Ectodermal cell (in vitro differentiated cells): ENCODE data around the gene GNAI3.

Source experiments
- H3K27ac ChIP-seq: 2 replicates; pipeline ENCODE4 v1.7.0; 2013; ENCODE audit warnings: mild to moderate bottlenecking, low read depth, low read length; ENCODE audit not compliant: insufficient read depth, poor library complexity, severe bottlenecking
- H3K27me3 ChIP-seq: 2 replicates; pipeline ENCODE4 v1.7.0; 2013; ENCODE audit warnings: mild to moderate bottlenecking, low read length; ENCODE audit not compliant: insufficient read depth, control insufficient read depth, poor library complexity, severe bottlenecking
- H3K36me3 ChIP-seq: one replicate; pipeline ENCODE4 v1.7.0; 2013; ENCODE audit warnings: low read length; ENCODE audit not compliant: control insufficient read depth, insufficient read depth
- H3K4me1 ChIP-seq: one replicate; pipeline ENCODE4 v1.7.0; 2013; ENCODE audit warnings: low read length; ENCODE audit not compliant: control insufficient read depth, insufficient read depth
- H3K4me3 ChIP-seq: 2 replicates; pipeline ENCODE4 v1.7.0; 2013; ENCODE audit warnings: low read depth, low read length, control low read depth; ENCODE audit not compliant: insufficient read depth
- H3K9me3 ChIP-seq: 2 replicates; pipeline ENCODE4 v1.7.0; 2013; ENCODE audit warnings: mild to moderate bottlenecking, low read length, moderate library complexity; ENCODE audit not compliant: control insufficient read depth
- WGBS, 2 experiments: methylation state at CpG; one replicate each; pipeline ENCODE4 v1.1.7; 2013; ENCODE audit warnings: missing lambda C conversion rate in 2 of 2; 5-methylcytosine and 5-hydroxymethylcytosine counted together

GNAI3 gene

DNA sequence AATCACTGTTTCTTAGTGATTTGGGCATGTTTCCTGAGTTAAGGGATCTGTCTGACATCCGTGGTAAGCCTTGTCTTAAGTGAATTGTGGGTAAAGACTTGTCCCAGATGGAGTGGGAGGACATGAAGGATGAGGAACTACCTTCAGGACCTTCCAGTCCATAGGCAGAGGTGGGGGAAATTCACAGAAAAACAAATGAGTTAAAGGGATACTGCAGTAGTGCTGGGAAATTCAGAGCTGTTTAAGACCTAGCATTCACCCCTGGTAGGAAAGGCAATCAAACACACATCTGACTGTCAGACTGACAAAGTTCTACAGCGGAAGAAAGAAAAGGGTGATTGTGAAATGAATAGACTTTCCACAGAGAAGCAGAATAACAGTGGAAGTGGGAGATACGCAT is 68.0 kb downstream of the GNAI3 start:
- H3K27ac ChIP-seq, result no peak overlapping the region

GRCh38 chr1:109617291-109617801 is 68.9 kb downstream of the GNAI3 start:
- Histone ChIP-seq H3K4me3 (no peak overlapping the region), H3K27me3 (no peaks in the 10 kb centered on the region), H3K4me1 (peaks cover 15% of the 10 kb centered on the region), H3K36me3 (no peaks in the 10 kb centered on the region), H3K9me3 (no peaks in the 10 kb centered on the region), H3K27ac (no peak overlapping the region)
- WGBS, 2 experiments, result 29 to 46% methylated on average over 3 of the region's 3 CpGs

More for the DNA sequence above, 68.0 kb downstream of the GNAI3 start:
- Histone ChIP-seq H3K27me3 (no peaks in the 10 kb centered on the region), H3K4me1 (peaks cover 9% of the 10 kb centered on the region), H3K4me3 (no peak overlapping the region), H3K9me3 (no peaks in the 10 kb centered on the region), H3K36me3 (no peaks in the 10 kb centered on the region)
- 89 to 96% methylated on average over 3 of the region's 3 CpGs for WGBS, 2 experiments

DNA sequence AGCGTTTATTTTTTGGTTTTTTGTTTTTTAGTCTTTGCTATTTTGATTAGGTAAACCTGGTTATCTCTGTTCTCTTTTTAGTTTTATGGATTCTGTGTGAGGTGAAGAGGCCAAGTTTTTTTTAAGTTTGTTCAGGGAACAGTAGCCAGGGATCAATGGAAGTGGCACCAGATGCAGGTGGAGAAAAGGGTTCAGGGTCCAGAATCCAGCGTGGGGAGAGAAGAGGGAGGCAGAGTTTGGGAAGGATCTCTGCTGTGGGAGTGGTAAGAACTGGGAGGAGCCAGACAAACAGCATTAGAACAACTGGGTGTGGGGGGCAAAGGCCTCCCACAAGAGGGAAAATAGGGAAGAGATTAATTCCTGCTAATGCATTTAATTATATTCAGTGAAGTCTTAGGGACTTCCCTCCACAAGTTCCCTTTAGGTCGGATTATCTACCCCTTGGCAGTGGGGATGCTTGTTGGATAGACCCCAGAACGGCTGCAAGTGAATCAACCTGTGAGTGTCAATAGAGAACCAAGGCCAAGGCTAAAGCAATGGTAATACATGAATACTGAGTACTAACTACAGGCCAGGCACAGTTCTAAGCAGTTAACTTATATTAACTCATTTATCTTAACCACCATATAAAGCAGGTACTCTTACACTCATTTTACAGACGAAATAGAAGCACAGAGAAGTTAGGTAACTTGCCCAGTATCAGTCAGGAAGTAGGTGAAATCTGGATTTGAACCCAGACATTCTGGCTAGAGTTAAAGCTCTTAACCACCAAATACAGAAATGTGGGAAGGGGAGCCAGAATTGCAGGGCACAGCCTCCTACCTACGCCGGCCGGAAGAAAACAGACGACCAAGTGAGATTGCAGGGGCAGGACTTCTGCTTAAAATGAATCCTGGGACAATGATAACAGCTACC is 70.5 kb downstream of the GNAI3 start:
- H3K27ac ChIP-seq, result no peak overlapping the region
- no peaks in the 10 kb centered on the region for H3K36me3 ChIP-seq
- no peaks in the 10 kb centered on the region for H3K27me3 ChIP-seq
- 58 to 61% methylated on average over 9 of the region's 9 CpGs for WGBS, 2 experiments
- peak overlapping the region; percentile 84 for H3K4me3 ChIP-seq
- peaks cover 26% of the 10 kb centered on the region for H3K4me1 ChIP-seq
- H3K9me3 ChIP-seq, result no peaks in the 10 kb centered on the region

DNA sequence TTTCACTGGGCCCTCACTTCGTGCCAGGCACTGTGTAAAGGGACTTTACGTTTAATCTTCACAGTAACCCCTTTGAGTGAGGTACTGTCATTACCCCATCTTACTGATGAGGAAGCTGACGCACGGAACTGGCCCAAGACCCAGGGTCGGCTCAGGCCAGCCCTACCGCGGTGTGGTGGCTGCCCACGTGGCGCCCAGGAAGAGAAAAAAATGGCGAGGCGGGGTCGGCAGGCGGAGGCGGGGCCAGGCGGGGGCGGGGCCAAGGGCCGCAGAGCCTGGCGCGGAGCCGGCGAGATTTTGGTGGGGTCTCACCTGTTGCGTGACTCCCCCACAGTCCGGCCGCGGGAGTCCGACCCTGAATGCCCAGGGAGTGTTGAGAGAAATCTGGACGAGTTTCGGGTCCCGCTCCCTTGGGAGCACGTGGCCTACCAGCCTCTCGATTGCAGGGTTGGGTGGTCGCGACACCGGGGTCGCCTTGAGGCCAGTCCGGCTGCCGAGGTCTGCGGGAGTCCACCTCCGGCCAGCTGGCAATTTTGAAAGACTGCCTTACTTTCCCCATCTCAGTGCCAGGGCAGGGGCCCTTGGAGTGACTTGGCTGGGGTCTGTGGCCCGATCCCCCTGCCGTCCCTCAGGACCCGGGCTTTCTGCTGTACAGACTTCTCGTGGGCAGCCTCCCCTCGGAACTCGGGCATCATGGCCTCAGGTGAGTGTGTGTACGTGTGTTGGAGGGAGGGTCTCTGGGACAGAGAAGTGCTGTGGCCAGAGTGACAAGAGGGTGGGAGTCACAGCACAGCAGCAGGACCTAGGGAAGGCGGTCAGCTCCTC is 71.4 kb downstream of the GNAI3 start, which contains the start of the genes AMPD2 and GNAT2:
AMPD2 (plus strand) TSS at position 262 of the 825 bp plus-strand sequence. CDS start 1,339 bp downstream, outside the sequence.
GNAT2 (minus strand) TSS at position 41 of the 825 bp plus-strand sequence. CDS start 6,746 bp downstream, outside the sequence.
- Histone ChIP-seq H3K9me3 (no peaks in the 10 kb centered on the region), H3K36me3 (no peaks in the 10 kb centered on the region), H3K4me1 (peaks cover 34% of the 10 kb centered on the region), H3K4me3 (peak within 1 kb of the TSS; percentile 84), H3K27me3 (no peaks in the 10 kb centered on the region), H3K27ac (peak within 1 kb of the TSS; percentile 65)
- 1% methylated on average over 47 of the region's 47 CpGs for WGBS, 2 experiments

- Histone ChIP-seq H3K4me1 (peaks cover 39% of the 10 kb centered on the region), H3K4me3 (peak overlapping the region; percentile 84), H3K9me3 (no peaks in the 10 kb centered on the region), H3K36me3 (no peaks in the 10 kb centered on the region), H3K27me3 (no peaks in the 10 kb centered on the region), H3K27ac (peak overlapping the region; percentile 65)
- 1% methylated on average over 9 of the region's 9 CpGs for WGBS, 2 experiments
Observed at GRCh38 chr1:109620401-109620791, 72.0 kb downstream of the GNAI3 start.

DNA sequence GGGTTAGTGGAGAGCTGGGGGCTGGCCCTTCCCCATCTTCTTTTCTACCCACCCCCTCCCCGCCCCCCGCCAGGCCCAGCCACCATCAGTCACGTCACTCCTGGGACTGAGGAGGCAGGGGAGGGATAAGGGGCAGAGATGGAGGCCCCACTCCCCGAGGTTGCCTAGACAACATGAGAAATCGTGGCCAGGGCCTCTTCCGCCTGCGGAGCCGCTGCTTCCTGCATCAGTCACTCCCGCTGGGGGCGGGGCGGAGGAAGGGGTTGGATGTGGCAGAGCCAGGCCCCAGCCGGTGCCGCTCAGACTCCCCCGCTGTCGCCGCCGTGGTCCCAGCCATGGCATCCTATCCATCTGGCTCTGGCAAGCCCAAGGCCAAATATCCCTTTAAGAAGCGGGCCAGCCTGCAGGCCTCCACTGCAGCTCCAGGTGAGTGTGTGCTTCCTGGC is 72.4 kb downstream of the GNAI3 start:
- Histone ChIP-seq H3K4me3 (peak overlapping the region; percentile 84), H3K27me3 (no peaks in the 10 kb centered on the region), H3K36me3 (no peaks in the 10 kb centered on the region), H3K4me1 (peaks cover 39% of the 10 kb centered on the region), H3K27ac (peak overlapping the region; percentile 65), H3K9me3 (no peaks in the 10 kb centered on the region)
- 1% methylated on average over 16 to 18 of the region's 18 CpGs for WGBS, 2 experiments

GRCh38 chr1:109621379-109622136 is 73.1 kb downstream of the GNAI3 start:
- no peaks in the 10 kb centered on the region for H3K9me3 ChIP-seq
- H3K27ac ChIP-seq, result no peak overlapping the region
- peaks cover under 1% of the 10 kb centered on the region for H3K36me3 ChIP-seq
- H3K27me3 ChIP-seq, result no peaks in the 10 kb centered on the region
- peaks cover 39% of the 10 kb centered on the region for H3K4me1 ChIP-seq
- H3K4me3 ChIP-seq, result peak overlapping the region; percentile 84
- 82 to 84% methylated on average over 13 of the region's 13 CpGs for WGBS, 2 experiments

- H3K4me1 ChIP-seq, result peaks cover 39% of the 10 kb centered on the region
- H3K4me3 ChIP-seq, result no peak overlapping the region
Observed at GRCh38 chr1:109622137-109622892, 73.9 kb downstream of the GNAI3 start.

DNA sequence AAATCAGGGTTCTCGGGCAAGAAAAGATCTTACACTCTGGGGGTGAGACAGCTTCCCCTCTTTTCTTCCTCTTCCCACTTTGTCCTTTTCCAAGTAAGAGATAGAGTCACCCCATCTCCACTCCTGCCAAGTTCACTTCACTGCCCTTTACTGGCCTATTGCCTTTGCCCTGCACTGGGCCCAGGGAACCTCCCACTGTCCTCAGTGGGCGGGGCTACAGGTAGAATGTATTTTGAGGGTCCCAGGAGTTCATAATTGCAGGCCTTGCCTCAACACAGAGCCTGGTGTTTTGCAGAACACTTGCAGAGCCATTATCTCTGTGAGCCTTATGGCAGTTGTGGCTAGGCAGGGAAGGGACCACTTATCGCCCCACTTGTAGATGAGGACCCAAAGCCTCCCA is 74.5 kb downstream of the GNAI3 start:
- Histone ChIP-seq H3K27me3 (no peaks in the 10 kb centered on the region), H3K9me3 (no peaks in the 10 kb centered on the region), H3K36me3 (peaks cover 12% of the 10 kb centered on the region), H3K4me1 (peaks cover 39% of the 10 kb centered on the region), H3K27ac (no peak overlapping the region), H3K4me3 (no peak overlapping the region)
- WGBS, 2 experiments, result 92 to 99% methylated on average over 3 of the region's 3 CpGs

More at GRCh38 chr1:109622137-109622892, 73.9 kb downstream of the GNAI3 start:
- no peaks in the 10 kb centered on the region for H3K9me3 ChIP-seq
- no peak overlapping the region for H3K27ac ChIP-seq
- H3K27me3 ChIP-seq, result no peaks in the 10 kb centered on the region
- 92 to 96% methylated on average over 11 of the region's 11 CpGs for WGBS, 2 experiments
- peaks cover 6% of the 10 kb centered on the region for H3K36me3 ChIP-seq
